Measurements from ENCODE around the gene OPCML. TPM values are rescaled to one million over a fixed set of nuclear protein-coding genes. Genes with fewer than 3 reads are reported as not detected.

The OPCML gene
- total and polyA plus RNA-seq, 2 donors from 2014 or later = 0.77 to 1.1 TPM

DNA sequence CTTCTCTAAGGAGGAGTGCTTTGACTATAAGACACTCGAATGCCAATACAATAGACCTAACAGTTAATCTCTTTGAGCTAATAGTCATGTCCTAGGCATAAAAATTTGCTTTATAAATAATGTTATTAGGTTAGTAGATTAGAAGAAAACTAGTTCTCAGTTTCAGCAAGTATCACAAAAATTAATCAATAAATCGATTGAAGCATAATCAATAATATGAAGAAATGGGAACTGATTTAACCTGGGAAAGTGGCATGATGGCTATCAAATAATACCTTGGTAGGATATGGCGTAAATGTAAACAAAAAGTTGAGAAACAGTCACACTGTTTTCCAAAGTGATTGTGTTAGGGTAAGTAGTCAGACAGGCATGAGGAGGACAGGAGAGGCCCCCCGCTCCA, 676.3 kb downstream of the OPCML start:
- H3K9ac ChIP-seq (ENCODE audit: low read length in 3 of 3) = no peak overlapping the region
- H3K36me3 ChIP-seq (ENCODE audit: control insufficient read depth in 2 of 3, insufficient read depth in 3 of 3, low read length in 3 of 3) = no peaks in the 10 kb centered on the region
- DNase-seq (no peak), FAIRE-seq (no peak)
- no peak overlapping the region for H3K27ac ChIP-seq (ENCODE audit: low read depth in 2 of 2, low read length in 2 of 2)
- intact Hi-C loops (cut with DNase I) = no loop called here
- TF ChIP-seq, protein P1, sequence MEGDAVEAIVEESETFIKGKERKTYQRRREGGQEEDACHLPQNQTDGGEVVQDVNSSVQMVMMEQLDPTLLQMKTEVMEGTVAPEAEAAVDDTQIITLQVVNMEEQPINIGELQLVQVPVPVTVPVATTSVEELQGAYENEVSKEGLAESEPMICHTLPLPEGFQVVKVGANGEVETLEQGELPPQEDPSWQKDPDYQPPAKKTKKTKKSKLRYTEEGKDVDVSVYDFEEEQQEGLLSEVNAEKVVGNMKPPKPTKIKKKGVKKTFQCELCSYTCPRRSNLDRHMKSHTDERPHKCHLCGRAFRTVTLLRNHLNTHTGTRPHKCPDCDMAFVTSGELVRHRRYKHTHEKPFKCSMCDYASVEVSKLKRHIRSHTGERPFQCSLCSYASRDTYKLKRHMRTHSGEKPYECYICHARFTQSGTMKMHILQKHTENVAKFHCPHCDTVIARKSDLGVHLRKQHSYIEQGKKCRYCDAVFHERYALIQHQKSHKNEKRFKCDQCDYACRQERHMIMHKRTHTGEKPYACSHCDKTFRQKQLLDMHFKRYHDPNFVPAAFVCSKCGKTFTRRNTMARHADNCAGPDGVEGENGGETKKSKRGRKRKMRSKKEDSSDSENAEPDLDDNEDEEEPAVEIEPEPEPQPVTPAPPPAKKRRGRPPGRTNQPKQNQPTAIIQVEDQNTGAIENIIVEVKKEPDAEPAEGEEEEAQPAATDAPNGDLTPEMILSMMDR (IDR thresholded peaks at IDR 0.05; ENCODE audit: borderline replicate concordance, extremely low read depth, insufficient read depth) = no peak
- peaks cover 0 to 7% (median 0%) of the 10 kb centered on the region in 3 donors for H3K9me3 ChIP-seq (ENCODE audit: control insufficient read depth in 2 of 3, insufficient read depth in 1 of 3, low read length in 3 of 3)
- H3K4me1 ChIP-seq (ENCODE audit: control insufficient read depth in 2 of 3, insufficient read depth in 2 of 3, low read depth in 1 of 3, low read length in 3 of 3) = no peaks in the 10 kb centered on the region
- no peak overlapping the region for H3K4me3 ChIP-seq (ENCODE audit: low read length in 3 of 3)
- no peaks in the 10 kb centered on the region for H3K27me3 ChIP-seq (ENCODE audit: control insufficient read depth, insufficient read depth, low read length)

DNA sequence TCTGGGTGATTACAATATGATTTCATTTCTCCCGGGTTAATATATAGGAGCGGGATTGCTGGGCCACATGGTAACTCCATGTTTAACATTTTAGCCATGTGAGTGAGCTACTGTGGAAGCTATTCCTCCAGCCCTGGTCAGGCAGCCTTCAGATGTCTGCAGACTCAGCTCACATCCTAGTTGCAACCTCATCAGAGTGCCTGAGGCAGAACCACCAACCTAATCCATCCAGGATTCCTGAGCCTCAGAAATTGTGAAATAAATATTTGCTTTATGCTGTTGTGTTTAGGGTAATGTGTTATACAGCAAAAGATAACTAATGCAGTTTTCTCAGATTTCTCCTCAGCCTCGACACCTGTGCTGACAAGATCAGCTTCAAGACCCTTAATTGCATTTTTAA, 676.8 kb downstream of the OPCML start:
- Histone ChIP-seq H3K4me1 (ENCODE audit: control insufficient read depth in 2 of 3, insufficient read depth in 2 of 3, low read depth in 1 of 3, low read length in 3 of 3) (no peaks in the 10 kb centered on the region), H3K4me3 (ENCODE audit: low read length in 3 of 3) (no peak overlapping the region), H3K27me3 (ENCODE audit: control insufficient read depth, insufficient read depth, low read length) (no peaks in the 10 kb centered on the region), H3K9me3 (ENCODE audit: control insufficient read depth in 2 of 3, insufficient read depth in 1 of 3, low read length in 3 of 3) (peaks cover 0 to 7% (median 0%) of the 10 kb centered on the region in 3 donors), H3K27ac (ENCODE audit: low read depth in 2 of 2, low read length in 2 of 2) (no peak overlapping the region), H3K9ac (ENCODE audit: low read length in 3 of 3) (no peak overlapping the region), H3K36me3 (ENCODE audit: control insufficient read depth in 2 of 3, insufficient read depth in 3 of 3, low read length in 3 of 3) (no peaks in the 10 kb centered on the region)
- TF ChIP-seq, protein P1 (IDR thresholded peaks at IDR 0.05; ENCODE audit: borderline replicate concordance, extremely low read depth, insufficient read depth) = no peak
- intact Hi-C loops (cut with DNase I) = no loop called here
- DNase-seq (no peak), FAIRE-seq (no peak)

DNA sequence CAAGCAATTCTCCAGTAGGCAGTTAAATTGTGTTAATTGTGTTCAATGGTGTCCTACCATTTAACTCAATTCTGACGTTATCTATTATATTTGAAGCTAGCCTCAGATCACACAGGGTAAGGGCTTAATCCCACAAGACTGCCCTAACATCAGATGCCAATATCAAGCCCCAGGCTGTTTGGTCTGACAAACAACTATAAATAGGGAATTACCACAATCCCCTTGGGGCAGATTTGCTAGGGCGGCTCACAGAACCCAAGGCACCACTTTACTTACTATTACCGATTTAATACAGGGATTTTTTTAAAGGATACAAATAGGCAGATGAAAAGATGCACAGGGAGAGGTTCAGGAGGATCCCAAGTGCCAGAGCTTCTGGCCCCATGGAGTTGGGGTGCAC, 678.4 kb downstream of the OPCML start:
- DNase-seq = no peak
- FAIRE-seq = no peak
- Histone ChIP-seq H3K27ac (ENCODE audit: low read depth in 2 of 2, low read length in 2 of 2) (no peak overlapping the region), H3K36me3 (ENCODE audit: control insufficient read depth in 2 of 3, insufficient read depth in 3 of 3, low read length in 3 of 3) (no peaks in the 10 kb centered on the region), H3K9ac (ENCODE audit: low read length in 3 of 3) (no peak overlapping the region), H3K4me3 (ENCODE audit: low read length in 3 of 3) (no peak overlapping the region), H3K9me3 (ENCODE audit: control insufficient read depth in 2 of 3, insufficient read depth in 1 of 3, low read length in 3 of 3) (peaks cover 0 to 7% (median 0%) of the 10 kb centered on the region in 3 donors), H3K27me3 (ENCODE audit: control insufficient read depth, insufficient read depth, low read length) (no peaks in the 10 kb centered on the region), H3K4me1 (ENCODE audit: control insufficient read depth in 2 of 3, insufficient read depth in 2 of 3, low read depth in 1 of 3, low read length in 3 of 3) (no peaks in the 10 kb centered on the region)
- intact Hi-C loops (cut with DNase I) = no loop called here
- TF ChIP-seq, protein P1 (IDR thresholded peaks at IDR 0.05; ENCODE audit: borderline replicate concordance, extremely low read depth, insufficient read depth) = no peak

DNA sequence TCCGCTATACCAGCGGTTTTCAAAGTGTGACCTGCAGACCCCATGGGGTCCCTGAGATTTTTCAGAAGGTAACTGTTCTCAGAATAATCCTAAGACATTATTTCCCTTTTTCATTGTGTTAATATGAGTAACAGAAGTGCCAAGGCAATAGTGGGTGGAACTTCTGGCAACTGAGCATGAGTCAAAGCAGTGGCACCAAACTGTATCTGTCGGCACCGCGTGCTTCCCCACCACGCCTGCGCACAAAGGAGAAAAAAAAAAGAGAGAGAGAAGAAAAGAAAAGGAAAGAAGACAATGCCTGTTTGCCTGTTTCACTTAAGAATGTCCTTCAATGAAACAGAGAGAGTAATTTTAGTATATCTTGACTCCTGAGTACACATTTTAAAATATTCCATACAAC, 679.9 kb downstream of the OPCML start:
- H3K9ac ChIP-seq (ENCODE audit: low read length in 3 of 3) = no peak overlapping the region
- H3K9me3 ChIP-seq (ENCODE audit: control insufficient read depth in 2 of 3, insufficient read depth in 1 of 3, low read length in 3 of 3) = peaks cover 0 to 7% (median 0%) of the 10 kb centered on the region in 3 donors
- no peaks in the 10 kb centered on the region for H3K36me3 ChIP-seq (ENCODE audit: control insufficient read depth in 2 of 3, insufficient read depth in 3 of 3, low read length in 3 of 3)
- TF ChIP-seq, protein P1 (IDR thresholded peaks at IDR 0.05; ENCODE audit: borderline replicate concordance, extremely low read depth, insufficient read depth) = no peak
- no peak overlapping the region for H3K27ac ChIP-seq (ENCODE audit: low read depth in 2 of 2, low read length in 2 of 2)
- no peaks in the 10 kb centered on the region for H3K27me3 ChIP-seq (ENCODE audit: control insufficient read depth, insufficient read depth, low read length)
- intact Hi-C loops (cut with DNase I) = no loop called here
- no peak for FAIRE-seq
- H3K4me1 ChIP-seq (ENCODE audit: control insufficient read depth in 2 of 3, insufficient read depth in 2 of 3, low read depth in 1 of 3, low read length in 3 of 3) = no peaks in the 10 kb centered on the region
- H3K4me3 ChIP-seq (ENCODE audit: low read length in 3 of 3) = no peak overlapping the region
- DNase-seq = no peak

Measured in kidney (tissue), 14 donors.